K562 (cell line): ENCODE data around the gene CHSY1. TPM values are rescaled to one million over a fixed set of nuclear protein-coding genes. Genes with fewer than 3 reads are reported as not detected.

Experiments
- ATF2 ChIP-seq: sonication (generic); formaldehyde crosslinking; IDR thresholded peaks from 2 replicates; pipeline ENCODE4 v1.8.1; 2022; ENCODE audit warnings: missing genetic modification reagents
- BRCA1 ChIP-seq, 2 experiments: fragments of 450-650 bp in 1 of 2; sonication (generic) in 1 of 2; formaldehyde crosslinking in 1 of 2; IDR thresholded peaks; 2 replicates each; pipeline versions ENCODE4 v1.5.0 to v1.6.1; 2017 to 2020; ENCODE audit warnings: mild to moderate bottlenecking in 1 of 2, missing genetic modification reagents in 1 of 2
- CXXC5 ChIP-seq: fragments of 250-450 bp; sonication (Bioruptor Pico); IDR thresholded peaks from 2 replicates; pipeline ENCODE4 v1.8.0; 2022; ENCODE audit warnings: inconsistent platforms, mild to moderate bottlenecking, moderate library complexity
- E2F8 ChIP-seq: fragments of 450-650 bp; IDR thresholded peaks from 2 replicates; pipeline ENCODE4 v1.7.1; 2018; ENCODE audit warnings: mild to moderate bottlenecking, low read depth; ENCODE audit not compliant: partially characterized antibody
- ETV6 ChIP-seq, 3 experiments: fragments of 150-350 bp in 1 of 3; sonication (generic) in 1 of 3; formaldehyde crosslinking in 1 of 3; IDR thresholded peaks; 2 replicates each; pipeline versions ENCODE4 v1.6.1 to v1.8.0; 2014 to 2022; ENCODE audit warnings: borderline replicate concordance in 2 of 3, low read depth in 2 of 3, antibody characterized with exemption in 1 of 3, low read length in 1 of 3, mild to moderate bottlenecking in 1 of 3, missing genetic modification reagents in 1 of 3
- KAT8 ChIP-seq: fragments of 450-650 bp; IDR thresholded peaks from 2 replicates; pipeline ENCODE4 v1.6.1; 2016; ENCODE audit warnings: low read depth, mild to moderate bottlenecking
- MAFF ChIP-seq: IDR thresholded peaks from 2 replicates; pipeline ENCODE4 v1.6.1; 2012; ENCODE audit warnings: low read length, improper control_type of control experiment
- THAP7 ChIP-seq: fragments of 250-450 bp; sonication (Bioruptor Pico); IDR thresholded peaks from 2 replicates; pipeline ENCODE4 v1.5.0; 2021
- ZNF124 ChIP-seq: sonication (generic); formaldehyde crosslinking; IDR thresholded peaks from 2 replicates; pipeline ENCODE4 v1.8.1; 2022; ENCODE audit warnings: missing genetic modification reagents
- ZNF431 ChIP-seq: sonication (generic); formaldehyde crosslinking; IDR thresholded peaks from 2 replicates; pipeline ENCODE4 v1.8.0; 2022; ENCODE audit warnings: mild to moderate bottlenecking, missing genetic modification reagents
- ZNF444 ChIP-seq: fragments of 250-450 bp; sonication (Bioruptor Pico); IDR thresholded peaks from 2 replicates; pipeline ENCODE4 v1.4.0; 2020; ENCODE audit warnings: mild to moderate bottlenecking, moderate library complexity
- ZNF583 ChIP-seq: fragments of 250-450 bp; sonication (Bioruptor Pico); IDR thresholded peaks from 2 replicates; pipeline ENCODE4 v1.4.0; 2020
- polyA plus RNA-seq, 8 experiments: library from polyadenylated mRNA; depleted of rRNA in 4 of 8; stranded (reverse) in 5 of 8; unstranded in 3 of 8; fragments of >200 nt; fragmentation: Nextera tagmentation in 2 of 8; fragmentation: Illumina TruSeq in 1 of 8; extraction: Ambion mirVana in 2 of 8; extraction: Trizol in 1 of 8; gene quantifications; 2 replicates each; pipeline versions ENCODE4 v1.2.1 to v1.2.3, GENCODE V29; 2011 to 2014; ENCODE audit warnings: inconsistent platforms in 1 of 8, missing spikeins in 1 of 8
- total RNA-seq, 7 experiments: library from RNA; depleted of rRNA in 6 of 7; stranded (reverse); fragments of >200 nt in 6 of 7; fragmentation: Illumina TruSeq in 2 of 7; extraction: Trizol in 2 of 7; gene quantifications; 2 replicates each; pipeline versions ENCODE4 v1.2.1 to v1.2.3, GENCODE V29; 2011 to 2021; ENCODE audit warnings: low replicate concordance in 1 of 7

The CHSY1 gene
- total and polyA plus RNA-seq, 9 of the 15 experiments (the other 6 are each of a cell fraction or from before 2014, with no cell fraction given), result 7.0 to 16.4 (median 13.4) TPM

GRCh38 chr15:101294731-101295606 lies 43.1 kb upstream of the CHSY1 start, which contains the start of gene SNRPA1 (continued):
- TF ChIP-seq E2F8, result peak; percentile 55
- no peak for TF ChIP-seq ZNF444 (CRISPR knock-in tag)
- TF ChIP-seq ATF2 (CRISPR knock-in tag), result no peak
- no peak for TF ChIP-seq ETV6 (IDR thresholded peaks at IDR 0.05; ENCODE audit: borderline replicate concordance in 1 of 2, low read depth in 2 of 2, low read length in 1 of 2)
- TF ChIP-seq ETV6 (CRISPR knock-in tag; IDR thresholded peaks at IDR 0.05; ENCODE audit: borderline replicate concordance), result no peak
- no peak for TF ChIP-seq KAT8
- peak; percentile 45; the same call in 1 of the 2 replicates for TF ChIP-seq ZNF431 (CRISPR knock-in tag)
- TF ChIP-seq MAFF, result no peak
- no peak for TF ChIP-seq THAP7 (CRISPR knock-in tag)
- TF ChIP-seq ZNF124 (CRISPR knock-in tag), result peak; percentile 32; the same call in 1 of the 2 replicates
- TF ChIP-seq ZNF583 (CRISPR knock-in tag), result no peak
- no peak for TF ChIP-seq BRCA1 (IDR thresholded peaks at IDR 0.05)
- TF ChIP-seq BRCA1 (CRISPR knock-in tag; IDR thresholded peaks at IDR 0.05), result no peak
- peak; percentile 94 for TF ChIP-seq CXXC5
